GM10266 (cell line): ENCODE results near the gene GCN1.

Source experiments
- DNase-seq: peaks from one replicate; pipeline ENCODE4 v3.0.0; 2012; ENCODE audit errors: extremely low spot score
- CTCF ChIP-seq: IDR thresholded peaks from 2 replicates; pipeline ENCODE4 v1.5.1; 2012; ENCODE audit warnings: mild to moderate bottlenecking, low read depth; ENCODE audit not compliant: control insufficient read depth, insufficient read depth; ENCODE audit errors: missing control alignments

The GCN1 gene

GRCh38 chr12:120089105-120089504 is 105.4 kb downstream of the GCN1 start:
- no peak for TF ChIP-seq CTCF
- DNase-seq, result no peak

- peak; percentile 100 for TF ChIP-seq CTCF
- peak; percentile 97 for DNase-seq
Measured at GRCh38 chr12:120086801-120087621, 107.5 kb downstream of the GCN1 start.

- DNase-seq, result no peak
- no peak for TF ChIP-seq CTCF
Measured at GRCh38 chr12:120085920-120086645, 108.4 kb downstream of the GCN1 start.

- no peak for DNase-seq
- TF ChIP-seq CTCF, result no peak
Measured at GRCh38 chr12:120081641-120082040, 112.9 kb downstream of the GCN1 start.

GRCh38 chr12:120079411-120080400 is 114.8 kb downstream of the GCN1 start:
- no peak for TF ChIP-seq CTCF
- DNase-seq, result no peak

- TF ChIP-seq CTCF, result no peak
- no peak for DNase-seq
Measured at GRCh38 chr12:120078868-120079267, 115.6 kb downstream of the GCN1 start.
